DMS53 treated with DMSO at 0.1 percent for 48 hours (cell line): ENCODE measurements around the gene MKS1.

ENCODE experiments used
- DNase-seq: peaks from one replicate; lab custom pipeline; 2025; ENCODE audit not compliant: unreplicated experiment; lab: John Stamatoyannopoulos, UW

Gene MKS1

GRCh38 chr17:58245428-58246103 is 26.5 kb upstream of the MKS1 start:
- no peak for DNase-seq

GRCh38 chr17:58244963-58245362 is 25.9 kb upstream of the MKS1 start:
- no peak for DNase-seq

- DNase-seq, result no peak
Measured at GRCh38 chr17:58242171-58242784, 23.2 kb upstream of the MKS1 start.

- no peak for DNase-seq
Measured at GRCh38 chr17:58239987-58240386, 20.9 kb upstream of the MKS1 start.

GRCh38 chr17:58238147-58238634 is 19.1 kb upstream of the MKS1 start, which contains the start of gene LPO:
Gene LPO, plus strand, starts transcription at chr17:58238584. Its CDS starts 4,396 bp downstream, at chr17:58242980.
- no peak for DNase-seq

- DNase-seq, result no peak
Measured at GRCh38 chr17:58236394-58236793, 17.3 kb upstream of the MKS1 start.

GRCh38 chr17:58235821-58236220 is 16.8 kb upstream of the MKS1 start:
- DNase-seq, result no peak

- DNase-seq, result no peak
Measured at GRCh38 chr17:58234512-58234911, 15.5 kb upstream of the MKS1 start.

GRCh38 chr17:58233543-58233942 is 14.5 kb upstream of the MKS1 start:
- DNase-seq, result no peak

- DNase-seq, result no peak
Measured at GRCh38 chr17:58232707-58233156, 13.7 kb upstream of the MKS1 start.

GRCh38 chr17:58231641-58232040 is 12.6 kb upstream of the MKS1 start:
- no peak for DNase-seq

- DNase-seq, result no peak
Measured at GRCh38 chr17:58229881-58230280, 10.8 kb upstream of the MKS1 start.

GRCh38 chr17:58229384-58229783 is 10.3 kb upstream of the MKS1 start:
- DNase-seq, result no peak

- no peak for DNase-seq
Measured at GRCh38 chr17:58228679-58229078, 9.6 kb upstream of the MKS1 start.

- no peak for DNase-seq
Measured at GRCh38 chr17:58227733-58228132, 8.7 kb upstream of the MKS1 start.

- DNase-seq, result no peak
Measured at GRCh38 chr17:58224315-58224714, 5.3 kb upstream of the MKS1 start.

GRCh38 chr17:58219789-58220183 is 731 bp upstream of the MKS1 start:
- peak; percentile 11 for DNase-seq

- no peak for DNase-seq
Measured at GRCh38 chr17:58217766-58218165, 1.3 kb downstream of the MKS1 start.

GRCh38 chr17:58215685-58216084 is 3.4 kb downstream of the MKS1 start:
- DNase-seq, result no peak

- no peak for DNase-seq
Measured at GRCh38 chr17:58210922-58211321, 8.1 kb downstream of the MKS1 start.

GRCh38 chr17:58208344-58208743 is 10.7 kb downstream of the MKS1 start:
- no peak for DNase-seq

GRCh38 chr17:58207451-58207850 is 11.6 kb downstream of the MKS1 start:
- DNase-seq, result no peak

- DNase-seq, result no peak
Measured at GRCh38 chr17:58205936-58206335, 13.1 kb downstream of the MKS1 start.
